DOHH2 (cell line): ENCODE results near the gene PARP9.

Source experiments
- H3F3A ChIP-seq: fragments of 200-600 bp; sonication (generic), shearing (Covaris generic); 2 replicates; pipeline ENCODE4 v1.6.0; 2016; ENCODE audit warnings: antibody characterized with exemption, mild to moderate bottlenecking; ENCODE audit not compliant: control insufficient read depth, insufficient read depth
- H3K27ac ChIP-seq: fragments of 200-600 bp; sonication (generic); 2 replicates; pipeline ENCODE4 v1.5.1; 2014; ENCODE audit warnings: low read depth, mild to moderate bottlenecking, low read length, moderate library complexity
- H3K27me3 ChIP-seq: fragments of 200-600 bp; sonication (generic); 2 replicates; pipeline ENCODE4 v1.6.1; 2014; ENCODE audit warnings: mild to moderate bottlenecking, low read length, mixed read lengths; ENCODE audit not compliant: control insufficient read depth
- H3K36me3 ChIP-seq: fragments of 200-600 bp; sonication (generic); 2 replicates; pipeline ENCODE4 v1.6.1; 2014; ENCODE audit warnings: mild to moderate bottlenecking, low read length, moderate library complexity, mixed read lengths; ENCODE audit not compliant: control insufficient read depth
- H3K4me1 ChIP-seq: fragments of 200-600 bp; sonication (generic); 2 replicates; pipeline ENCODE4 v1.6.1; 2014; ENCODE audit warnings: mild to moderate bottlenecking, low read length, mixed read lengths; ENCODE audit not compliant: control insufficient read depth
- H3K4me2 ChIP-seq: fragments of 200-600 bp; sonication (generic); 2 replicates; pipeline ENCODE4 v1.6.0; 2014; ENCODE audit warnings: mild to moderate bottlenecking, low read length, moderate library complexity
- H3K4me3 ChIP-seq: fragments of 200-600 bp; sonication (generic); 2 replicates; pipeline ENCODE4 v1.5.1; 2014; ENCODE audit warnings: mild to moderate bottlenecking, low read length, mixed read lengths
- H3K79me2 ChIP-seq: fragments of 200-600 bp; sonication (generic); 2 replicates; pipeline ENCODE4 v1.6.1; 2014; ENCODE audit warnings: mild to moderate bottlenecking, low read length, mixed read lengths; ENCODE audit not compliant: control insufficient read depth
- H3K9me2 ChIP-seq: fragments of 200-600 bp; sonication (generic); replicated peaks from 2 replicates; pipeline ENCODE4 v1.6.1; 2014; ENCODE audit warnings: mild to moderate bottlenecking, low read length, mixed read lengths; ENCODE audit not compliant: control insufficient read depth
- H3K9me3 ChIP-seq: fragments of 200-600 bp; sonication (generic); 2 replicates; pipeline ENCODE4 v1.6.1; 2014; ENCODE audit warnings: antibody characterized with exemption, low read length, mixed read lengths; ENCODE audit not compliant: control insufficient read depth, insufficient read depth
- H4K20me1 ChIP-seq: fragments of 200-600 bp; sonication (generic); 2 replicates; pipeline ENCODE4 v1.6.0; 2014; ENCODE audit warnings: low read depth, mild to moderate bottlenecking, antibody characterized with exemption, low read length, moderate library complexity; ENCODE audit not compliant: control insufficient read depth, insufficient read depth
- EZH2phosphoT487 ChIP-seq: fragments of 200-600 bp; sonication (generic); IDR thresholded peaks from 2 replicates; pipeline ENCODE4 v1.6.1; 2017; ENCODE audit warnings: borderline replicate concordance, mild to moderate bottlenecking, antibody characterized with exemption, low read length, moderate library complexity, mixed read lengths
- TF ChIP-seq, protein P1 (sequence below): fragments of 200-600 bp; sonication (generic); IDR thresholded peaks from one replicate; pipeline ENCODE4 v1.5.1; 2014; ENCODE audit warnings: antibody characterized with exemption, mild to moderate bottlenecking, low read depth, low read length; ENCODE audit not compliant: poor library complexity, severe bottlenecking

The PARP9 gene

DNA sequence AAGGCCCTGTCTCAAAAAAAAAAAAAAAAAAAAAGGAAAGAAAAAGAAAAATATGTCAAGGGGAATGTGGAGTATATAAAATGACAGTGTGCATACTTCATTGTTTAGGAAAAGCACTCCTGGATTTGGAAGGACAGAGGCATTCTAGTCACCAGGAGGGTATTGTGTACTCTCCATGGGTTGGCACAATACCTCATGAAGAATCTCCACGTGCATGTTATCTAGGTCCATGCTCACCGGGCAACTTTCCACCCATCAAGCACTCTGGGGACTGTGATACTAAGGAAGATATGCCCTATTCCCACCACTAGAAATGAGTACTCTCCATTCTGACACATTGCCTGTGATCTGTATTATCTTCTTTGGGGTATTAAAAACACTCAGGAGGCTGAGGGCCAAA, 33.9 kb downstream of the PARP9 start:
- H3K79me2 ChIP-seq, result no peaks in the 10 kb centered on the region
- no peaks in the 10 kb centered on the region for H3K9me2 ChIP-seq
- no peaks in the 10 kb centered on the region for H3K36me3 ChIP-seq
- H3K27me3 ChIP-seq, result 0 out of 2 replicates have a peak, but pooled peaks cover 3% of the 10 kb centered on the region
- no peaks in the 10 kb centered on the region for H4K20me1 ChIP-seq
- no peak overlapping the region for H3K4me3 ChIP-seq
- H3F3A ChIP-seq, result no peaks in the 10 kb centered on the region
- H3K27ac ChIP-seq, result no peak overlapping the region
- no peak for TF ChIP-seq EZH2phosphoT487
- TF ChIP-seq, protein P1, sequence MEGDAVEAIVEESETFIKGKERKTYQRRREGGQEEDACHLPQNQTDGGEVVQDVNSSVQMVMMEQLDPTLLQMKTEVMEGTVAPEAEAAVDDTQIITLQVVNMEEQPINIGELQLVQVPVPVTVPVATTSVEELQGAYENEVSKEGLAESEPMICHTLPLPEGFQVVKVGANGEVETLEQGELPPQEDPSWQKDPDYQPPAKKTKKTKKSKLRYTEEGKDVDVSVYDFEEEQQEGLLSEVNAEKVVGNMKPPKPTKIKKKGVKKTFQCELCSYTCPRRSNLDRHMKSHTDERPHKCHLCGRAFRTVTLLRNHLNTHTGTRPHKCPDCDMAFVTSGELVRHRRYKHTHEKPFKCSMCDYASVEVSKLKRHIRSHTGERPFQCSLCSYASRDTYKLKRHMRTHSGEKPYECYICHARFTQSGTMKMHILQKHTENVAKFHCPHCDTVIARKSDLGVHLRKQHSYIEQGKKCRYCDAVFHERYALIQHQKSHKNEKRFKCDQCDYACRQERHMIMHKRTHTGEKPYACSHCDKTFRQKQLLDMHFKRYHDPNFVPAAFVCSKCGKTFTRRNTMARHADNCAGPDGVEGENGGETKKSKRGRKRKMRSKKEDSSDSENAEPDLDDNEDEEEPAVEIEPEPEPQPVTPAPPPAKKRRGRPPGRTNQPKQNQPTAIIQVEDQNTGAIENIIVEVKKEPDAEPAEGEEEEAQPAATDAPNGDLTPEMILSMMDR, result no peak
- no peak overlapping the region for H3K4me2 ChIP-seq
- no peaks in the 10 kb centered on the region for H3K4me1 ChIP-seq
- H3K9me3 ChIP-seq, result no peaks in the 10 kb centered on the region

GRCh38 chr3:122523317-122523716, 40.8 kb downstream of the PARP9 start:
- no peaks in the 10 kb centered on the region for H4K20me1 ChIP-seq
- TF ChIP-seq EZH2phosphoT487, result no peak
- TF ChIP-seq, protein P1, result no peak

GRCh38 chr3:122520861-122521260, 43.2 kb downstream of the PARP9 start:
- no peak overlapping the region for H3K4me3 ChIP-seq
- H3K9me3 ChIP-seq, result no peaks in the 10 kb centered on the region
- H3K4me2 ChIP-seq, result no peak overlapping the region
- H3F3A ChIP-seq, result no peaks in the 10 kb centered on the region
- H3K9me2 ChIP-seq, result no peaks in the 10 kb centered on the region
- H3K79me2 ChIP-seq, result no peaks in the 10 kb centered on the region
- no peaks in the 10 kb centered on the region for H3K36me3 ChIP-seq
- no peaks in the 10 kb centered on the region for H3K4me1 ChIP-seq
- no peak overlapping the region for H3K27ac ChIP-seq
- H3K27me3 ChIP-seq, result no peaks in the 10 kb centered on the region
- H4K20me1 ChIP-seq, result no peaks in the 10 kb centered on the region
- TF ChIP-seq, protein P1, result no peak
- no peak for TF ChIP-seq EZH2phosphoT487

More at GRCh38 chr3:122523317-122523716, 40.8 kb downstream of the PARP9 start:
- 0 out of 2 replicates have a peak, but pooled peaks cover 3% of the 10 kb centered on the region for H3K27me3 ChIP-seq
- H3K79me2 ChIP-seq, result no peaks in the 10 kb centered on the region
- H3K36me3 ChIP-seq, result no peaks in the 10 kb centered on the region
- H3K4me2 ChIP-seq, result no peak overlapping the region
- H3K4me3 ChIP-seq, result no peak overlapping the region
- no peak overlapping the region for H3K27ac ChIP-seq
- H3F3A ChIP-seq, result no peaks in the 10 kb centered on the region
- H3K9me2 ChIP-seq, result no peaks in the 10 kb centered on the region
- H3K4me1 ChIP-seq, result no peaks in the 10 kb centered on the region
- H3K9me3 ChIP-seq, result no peaks in the 10 kb centered on the region
